Measurements from ENCODE around the gene TREH.

The TREH gene

GRCh38 chr11:118644496-118644895 is 35.0 kb downstream of the TREH start:
- DNase-seq, result no peak

- no peak for DNase-seq
These were observed 35.5 kb downstream of the TREH start for GRCh38 chr11:118643995-118644345.

DNA sequence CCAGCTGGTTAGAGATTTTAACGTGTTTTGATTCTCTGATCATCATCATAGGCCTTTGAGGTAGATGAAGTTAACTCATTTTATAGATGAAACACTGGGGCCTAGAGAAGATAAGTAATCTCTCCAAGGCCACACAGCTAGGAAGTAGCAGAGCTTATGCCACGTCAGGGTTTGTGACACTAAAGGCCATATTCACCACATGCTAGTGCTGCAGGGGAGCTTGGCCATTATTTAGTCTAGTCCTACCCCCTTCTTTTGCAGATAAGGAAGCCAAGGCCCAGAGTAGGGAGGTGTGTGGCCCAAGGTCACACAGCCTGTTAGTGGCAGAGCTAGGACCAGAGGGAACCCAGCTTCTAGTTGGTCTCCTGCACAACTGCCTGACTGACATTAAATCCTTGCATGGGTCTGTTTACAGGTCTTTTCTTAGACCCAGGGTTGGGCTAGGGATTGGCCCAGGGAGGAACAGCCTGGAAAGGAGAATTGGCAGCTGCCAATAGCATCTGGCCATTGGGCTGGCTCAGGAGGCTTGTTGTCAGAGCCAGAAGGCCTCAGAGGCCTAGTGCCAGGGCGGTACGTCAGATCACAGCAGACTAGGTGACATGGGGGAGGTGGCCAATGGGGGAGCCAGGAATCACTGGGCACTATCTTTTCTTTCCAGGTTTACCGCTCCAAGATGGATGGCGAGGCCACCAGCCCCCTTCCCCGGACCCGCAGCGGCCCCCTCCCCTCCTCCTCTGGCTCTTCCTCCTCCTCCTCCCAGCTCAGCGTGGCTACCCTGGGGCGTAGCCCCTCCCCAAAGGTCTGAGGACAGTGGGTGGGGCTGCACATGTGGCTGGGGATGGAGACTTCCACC is 36.1 kb downstream of the TREH start:
- no peak for DNase-seq

DNA sequence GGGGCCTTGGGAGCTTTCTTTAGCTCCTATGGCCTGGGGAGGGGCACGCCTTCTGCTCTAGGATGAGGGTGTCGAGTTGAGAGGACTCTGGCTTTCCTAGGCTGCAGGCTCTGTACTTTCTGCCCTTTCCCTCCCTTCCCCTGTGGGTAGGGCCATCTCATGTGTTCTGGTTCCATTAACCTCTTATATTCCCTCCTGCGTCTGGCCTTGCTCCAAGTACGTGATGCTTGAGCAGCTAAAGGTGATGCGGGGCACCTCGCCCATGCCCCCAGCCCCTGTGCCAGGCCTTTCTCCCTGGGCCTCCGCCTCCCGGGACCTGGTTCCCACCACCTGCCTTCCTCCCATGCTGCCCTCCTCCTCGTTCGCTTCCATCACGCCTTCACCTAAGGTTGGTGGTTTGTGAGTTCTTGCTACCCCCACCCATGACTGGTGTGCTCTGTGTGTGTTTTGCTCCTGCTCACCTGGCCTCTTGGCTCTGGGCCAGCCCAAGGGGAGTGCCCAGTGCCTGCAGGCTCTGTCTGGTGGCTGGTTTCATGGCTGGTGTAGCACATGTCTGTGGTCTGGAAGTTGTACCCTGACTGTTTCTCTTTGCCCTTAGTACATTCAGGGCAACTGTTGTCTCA is 37.9 kb downstream of the TREH start:
- DNase-seq, result no peak

- DNase-seq, result no peak
These were observed 38.9 kb downstream of the TREH start for GRCh38 chr11:118640332-118641154.

GRCh38 chr11:118639899-118640298 is 39.6 kb downstream of the TREH start:
- no peak for DNase-seq

DNA sequence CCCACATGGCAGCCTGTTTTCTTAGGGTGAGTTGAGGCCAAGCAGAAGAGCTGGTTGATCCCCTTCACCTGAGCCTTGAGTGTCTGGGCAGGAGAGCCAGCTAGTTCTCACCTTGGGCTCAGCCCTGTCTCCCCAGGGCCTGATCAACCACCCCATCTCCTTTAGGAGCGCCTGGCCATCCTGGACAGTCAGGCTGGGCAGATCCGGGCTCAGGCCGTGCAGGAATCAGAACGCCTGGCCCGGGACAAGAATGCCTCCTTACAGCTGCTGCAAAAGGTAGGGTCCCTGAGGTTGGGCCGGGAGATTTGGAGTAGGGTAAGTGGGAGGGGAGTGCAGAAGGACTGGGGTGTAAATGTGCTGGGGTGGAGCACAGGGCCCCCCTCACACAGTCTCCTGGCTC is 40.7 kb downstream of the TREH start:
- DNase-seq, result no peak

GRCh38 chr11:118636569-118637290 is 42.7 kb downstream of the TREH start:
- DNase-seq, result no peak

DNA sequence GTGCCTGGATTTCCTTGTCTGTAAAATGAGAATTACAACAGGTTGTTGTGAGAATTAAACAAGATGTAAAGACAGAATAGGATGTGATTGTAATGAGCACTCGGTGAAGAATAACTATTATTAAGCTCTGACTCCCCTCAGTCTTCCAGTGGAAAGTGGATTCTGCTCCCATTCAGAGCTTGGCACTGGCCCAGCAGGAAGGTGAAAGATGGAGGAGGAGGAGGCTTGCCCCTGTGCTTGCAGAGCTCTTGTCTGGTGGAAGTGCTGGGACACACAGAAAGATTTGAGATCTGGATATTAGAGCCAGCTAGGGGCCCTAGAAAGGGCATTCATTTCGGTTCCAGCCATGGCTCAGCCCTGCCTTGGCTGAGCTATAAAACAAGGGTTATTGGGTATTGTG is 43.8 kb downstream of the TREH start:
- no peak for DNase-seq

DNA sequence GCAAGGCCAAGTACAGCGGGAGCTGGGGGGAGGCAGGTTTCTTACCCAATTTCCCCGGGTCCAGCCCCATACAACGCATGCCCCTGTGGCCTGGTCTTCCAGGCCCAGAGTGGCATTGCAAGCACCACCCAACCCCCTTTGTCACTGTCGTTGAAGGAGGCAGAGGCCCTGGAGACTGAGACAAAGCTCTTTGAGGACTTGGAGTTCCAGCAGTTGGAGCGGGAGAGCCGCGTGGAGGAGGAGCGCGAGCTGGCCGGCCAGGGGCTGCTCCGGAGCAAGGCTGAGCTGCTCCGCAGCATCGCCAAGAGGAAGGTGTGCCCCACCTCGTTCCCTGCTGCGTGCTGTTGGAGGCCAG is 44.2 kb downstream of the TREH start:
- DNase-seq, result no peak

DNA sequence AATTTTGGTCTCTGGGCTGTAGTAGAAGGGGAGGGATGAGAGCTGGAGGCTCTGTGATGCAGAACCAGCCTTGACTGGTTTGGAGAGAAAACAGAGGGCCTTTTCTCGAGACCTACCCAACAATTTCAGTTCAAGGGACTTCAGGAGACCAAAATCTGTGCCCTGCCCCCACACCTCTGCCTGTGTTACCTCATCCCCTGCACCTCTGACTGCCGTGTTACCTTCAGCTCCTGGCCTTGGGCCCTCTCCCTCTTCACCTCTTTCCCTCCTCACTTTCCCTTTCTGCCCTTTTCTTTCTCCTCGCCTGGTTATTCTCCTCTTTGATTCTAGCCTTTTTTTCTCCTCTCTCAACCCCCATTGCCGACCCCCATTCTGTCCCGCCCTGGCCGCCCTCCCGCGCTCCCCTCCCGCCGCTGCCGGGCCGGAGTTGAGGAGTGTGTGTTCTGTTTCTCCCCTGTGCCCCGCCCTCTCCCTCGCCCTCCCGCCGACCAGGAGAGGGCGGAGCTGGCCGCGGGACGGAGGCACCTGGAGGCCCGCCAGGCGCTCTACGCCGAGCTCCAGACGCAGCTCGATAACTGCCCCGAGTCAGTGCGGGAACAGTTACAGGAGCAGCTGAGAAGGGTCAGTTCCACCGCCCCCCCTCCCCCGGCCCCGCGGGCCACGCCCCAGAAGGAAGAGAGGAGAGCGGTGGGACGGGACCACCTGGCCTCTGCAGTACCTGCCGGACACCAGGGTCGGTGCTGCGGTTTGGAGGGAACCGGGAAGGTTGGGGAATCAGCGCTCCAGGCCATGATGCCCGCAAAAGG is 44.8 kb downstream of the TREH start:
- no peak for DNase-seq

DNA sequence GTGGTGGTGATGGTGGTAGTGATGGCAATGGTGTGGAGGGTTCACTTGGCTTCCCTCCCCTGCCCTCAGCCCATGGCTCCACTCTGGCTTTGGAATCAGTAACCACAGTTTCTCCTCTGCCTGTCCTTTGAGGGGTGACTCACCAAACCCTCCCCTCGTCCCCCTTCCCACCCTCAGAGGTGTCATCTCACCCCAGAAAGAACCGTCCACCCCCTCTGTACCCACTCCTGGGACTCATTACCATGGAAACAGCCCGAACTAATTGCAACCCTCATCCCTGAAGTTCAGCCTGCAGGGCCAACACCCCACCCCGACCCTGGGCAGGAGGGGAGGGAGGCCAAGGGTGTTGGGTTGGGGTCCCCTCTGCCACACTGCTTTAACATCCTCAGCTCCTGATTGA is 45.5 kb downstream of the TREH start:
- no peak for DNase-seq

- no peak for DNase-seq
These were observed 46.1 kb downstream of the TREH start for GRCh38 chr11:118633319-118633690.

- DNase-seq, result no peak
These were observed 46.7 kb downstream of the TREH start for GRCh38 chr11:118632577-118633318.

DNA sequence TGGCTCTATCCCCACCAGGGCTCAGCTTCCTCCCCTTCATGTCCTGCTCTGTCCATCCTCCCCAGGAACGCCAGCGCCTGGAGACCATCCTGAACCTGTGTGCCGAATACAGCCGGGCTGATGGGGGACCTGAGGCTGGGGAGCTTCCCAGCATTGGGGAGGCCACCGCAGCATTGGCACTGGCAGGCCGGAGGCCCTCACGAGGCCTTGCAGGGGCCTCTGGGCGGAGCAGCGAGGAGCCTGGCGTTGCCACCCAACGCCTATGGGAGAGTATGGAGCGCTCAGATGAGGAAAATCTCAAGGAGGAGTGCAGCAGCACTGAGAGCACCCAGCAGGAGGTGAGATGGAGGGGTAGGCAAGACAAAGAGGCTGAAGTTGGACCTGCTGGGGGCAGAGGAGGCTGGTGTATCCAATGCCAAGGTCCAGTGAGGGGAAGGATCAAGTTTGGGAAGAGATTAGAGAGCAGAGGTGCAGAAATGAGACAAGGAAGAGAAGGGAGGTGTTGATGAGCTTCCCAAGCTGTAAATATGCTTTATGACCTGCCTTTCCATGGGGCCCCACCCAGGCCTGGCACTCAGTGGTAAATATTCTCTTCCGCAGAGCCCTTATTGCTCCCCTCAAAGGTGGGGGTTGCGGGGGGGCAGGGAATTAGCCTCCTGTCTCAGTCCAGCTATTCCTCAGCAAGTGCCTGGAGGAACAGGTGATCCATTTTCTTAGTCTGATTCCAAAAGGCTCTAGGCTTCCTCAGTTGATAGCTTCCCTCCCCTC is 48.1 kb downstream of the TREH start:
- DNase-seq, result no peak

DNA sequence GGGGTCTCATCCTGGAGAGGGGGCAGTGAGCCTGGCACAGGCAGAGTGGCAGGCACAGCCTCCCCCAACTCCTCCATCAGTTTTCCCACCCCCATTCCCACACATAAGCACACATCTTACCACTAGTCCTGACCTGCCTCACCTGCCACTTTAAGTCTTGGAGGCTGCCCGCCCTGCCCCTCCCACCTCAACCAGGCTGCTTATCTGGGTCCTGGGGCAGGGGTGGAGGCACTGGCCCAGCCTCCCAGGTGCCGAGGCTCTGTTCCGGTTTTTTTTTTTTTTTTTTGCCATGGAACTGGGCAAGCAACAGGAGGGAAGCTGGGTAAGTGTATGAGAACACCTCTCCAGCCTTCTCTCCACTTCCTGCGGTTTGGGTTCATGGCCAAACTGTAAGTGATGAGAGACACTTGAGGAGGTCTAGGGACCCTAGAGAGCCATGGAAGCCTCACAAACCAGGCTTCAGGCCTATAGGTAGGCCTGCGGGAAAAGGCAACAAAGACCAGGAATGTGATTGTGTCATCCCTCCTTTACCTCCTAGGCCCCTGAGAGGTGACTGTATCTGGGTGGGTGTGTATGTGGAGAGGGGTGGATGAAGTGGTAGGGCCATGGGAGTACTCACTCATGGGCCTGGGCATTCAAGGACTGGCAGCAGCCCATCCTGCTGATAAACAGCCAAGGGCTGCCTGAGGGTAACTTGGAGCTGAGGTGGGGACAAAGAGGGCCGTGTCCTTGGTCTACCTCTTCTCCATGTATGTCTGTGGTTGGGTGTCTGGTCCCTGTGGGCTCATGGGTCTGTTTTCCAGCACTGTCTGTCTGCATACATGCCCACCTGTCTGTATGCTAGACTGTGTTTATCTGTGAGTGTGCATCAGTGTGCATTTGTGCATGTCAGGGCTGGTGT is 49.4 kb downstream of the TREH start:
- DNase-seq, result no peak

DNA sequence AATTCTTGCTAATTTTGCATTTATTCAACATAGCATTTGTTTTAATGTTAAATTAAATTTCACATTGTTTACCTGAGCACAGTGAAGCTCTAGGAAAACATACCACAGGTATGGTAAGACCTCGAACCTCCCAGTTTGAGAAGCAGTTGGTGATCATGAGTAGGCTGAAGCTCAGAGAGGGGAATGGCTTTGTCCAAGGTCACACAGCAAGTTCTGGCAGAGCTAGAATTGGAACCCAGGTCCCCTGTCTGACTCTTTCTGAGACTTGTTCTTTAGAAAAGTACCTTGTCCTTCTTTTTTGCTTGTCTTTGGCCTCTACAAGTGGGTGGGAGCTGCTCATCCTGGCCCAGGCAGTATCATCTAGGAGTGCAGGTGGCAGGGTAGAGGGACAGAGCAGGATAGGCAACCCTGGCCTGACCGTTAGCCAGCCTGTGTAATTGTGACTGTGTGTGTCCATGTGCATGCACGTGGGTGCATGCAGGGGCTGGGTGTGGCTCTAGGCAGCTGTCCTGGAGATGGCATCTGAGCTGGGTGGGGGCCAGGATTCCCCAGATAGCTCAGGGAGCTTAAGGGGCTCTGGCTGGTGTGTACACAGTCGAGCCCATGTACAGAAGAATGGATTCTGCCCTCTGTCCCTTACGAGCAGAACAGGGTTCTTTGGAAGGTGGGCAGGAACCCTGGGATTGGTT is 50.4 kb downstream of the TREH start:
- no peak for DNase-seq

DNA sequence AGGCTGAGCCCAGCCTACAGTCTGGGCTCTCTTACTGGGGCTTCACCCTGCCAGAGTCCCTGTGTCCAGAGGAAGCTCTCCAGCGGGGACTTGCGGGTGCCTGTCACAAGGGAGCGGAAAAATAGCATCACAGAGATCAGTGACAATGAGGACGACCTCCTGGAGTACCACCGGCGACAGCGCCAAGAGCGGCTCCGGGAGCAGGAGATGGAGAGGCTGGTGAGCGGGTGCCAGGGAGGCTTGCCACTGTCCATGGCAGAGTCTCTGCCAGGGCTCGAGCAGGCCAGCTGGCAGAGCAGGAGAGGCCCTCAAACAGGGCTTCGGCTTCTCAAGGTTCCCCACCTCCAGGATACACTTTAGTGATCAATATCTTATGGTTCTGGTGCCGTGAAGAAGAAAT is 51.0 kb downstream of the TREH start:
- DNase-seq, result no peak

GRCh38 chr11:118628031-118628430 is 51.4 kb downstream of the TREH start:
- no peak for DNase-seq

Measured in activated CD4-positive, alpha-beta T cell treated with anti-CD3 and anti-CD28 coated beads, Interleukin-10, Interleukin-2, amounts not matched to agents 100 ng/mL and 50 ng/mL, durations not matched to agents 16 hours and 8 hours (primary cell).